ENCODE measurements around the gene JAK1.
"Not testable (repeated sequence)": the region's sequence is repeated elsewhere in the genome, so short reads cannot be mapped to it uniquely, and the experiment has no call there.

The JAK1 gene

GRCh38 chr1:64953241-64953640 lies 13.1 kb downstream of the JAK1 start:
- no peak for DNase-seq
- intact Hi-C loops (cut with DNase I), result no loop called here

GRCh38 chr1:64950284-64950809 lies 16.0 kb downstream of the JAK1 start:
- DNase-seq, result no peak
- intact Hi-C loops (cut with DNase I), result no loop called here

- no peak for DNase-seq
- intact Hi-C loops (cut with DNase I), result no loop called here
Observed at GRCh38 chr1:64948905-64949833, 17.2 kb downstream of the JAK1 start.

GRCh38 chr1:64948216-64948615 lies 18.1 kb downstream of the JAK1 start:
- no peak for DNase-seq
- intact Hi-C loops (cut with DNase I), result no loop called here

- intact Hi-C loops (cut with DNase I), result no loop called here
- DNase-seq, result no peak
Observed at GRCh38 chr1:64946916-64947315, 19.4 kb downstream of the JAK1 start.

- intact Hi-C loops (cut with DNase I), result no loop called here
- DNase-seq, result no peak
Observed at GRCh38 chr1:64944913-64945312, 21.4 kb downstream of the JAK1 start.

GRCh38 chr1:64942675-64943074 lies 23.7 kb downstream of the JAK1 start:
- intact Hi-C loops (cut with DNase I), result no loop called here
- DNase-seq, result no peak

- intact Hi-C loops (cut with DNase I), result no loop called here
Observed at GRCh38 chr1:64942118-64942517, 24.2 kb downstream of the JAK1 start.

GRCh38 chr1:64941461-64942117 lies 24.8 kb downstream of the JAK1 start:
- DNase-seq, result no peak
- intact Hi-C loops (cut with DNase I), result no loop called here

More at GRCh38 chr1:64942118-64942517, 24.2 kb downstream of the JAK1 start:
- DNase-seq, result no peak

GRCh38 chr1:64940025-64940424 lies 26.3 kb downstream of the JAK1 start:
- intact Hi-C loops (cut with DNase I), result no loop called here
- no peak for DNase-seq

GRCh38 chr1:64938991-64939390 lies 27.4 kb downstream of the JAK1 start:
- DNase-seq, result no peak
- intact Hi-C loops (cut with DNase I), result no loop called here

GRCh38 chr1:64936956-64937355 lies 29.4 kb downstream of the JAK1 start:
- intact Hi-C loops (cut with DNase I), result no loop called here
- DNase-seq, result no peak

- DNase-seq, result no peak
Observed at GRCh38 chr1:64935551-64936155, 30.7 kb downstream of the JAK1 start.

GRCh38 chr1:64934878-64935275 lies 31.5 kb downstream of the JAK1 start:
- DNase-seq, result no peak
- intact Hi-C loops (cut with DNase I), result no loop called here

More at GRCh38 chr1:64935551-64936155, 30.7 kb downstream of the JAK1 start:
- intact Hi-C loops (cut with DNase I), result no loop called here

- no peak for DNase-seq
- intact Hi-C loops (cut with DNase I), result no loop called here
Observed at GRCh38 chr1:64934115-64934877, 32.1 kb downstream of the JAK1 start.

GRCh38 chr1:64933296-64934070 lies 32.9 kb downstream of the JAK1 start:
- peak in 2 of 10 donors; percentile 7 to 12 for DNase-seq
- intact Hi-C loops (cut with DNase I), result no loop called here

- DNase-seq, result no peak
- intact Hi-C loops (cut with DNase I), result no loop called here
Observed at GRCh38 chr1:64932962-64933295, 33.4 kb downstream of the JAK1 start.

- DNase-seq; intact Hi-C loops (cut with DNase I): not testable (repeated sequence)
Observed at GRCh38 chr1:64930640-64931039, 35.7 kb downstream of the JAK1 start.

GRCh38 chr1:64929221-64929620 lies 37.1 kb downstream of the JAK1 start:
- intact Hi-C loops (cut with DNase I), result no loop called here
- no peak for DNase-seq

GRCh38 chr1:64928325-64928724 lies 38.0 kb downstream of the JAK1 start:
- no peak for DNase-seq
- intact Hi-C loops (cut with DNase I), result no loop called here

Measured in posterior cingulate gyrus (tissue), 11 donors.